ENCODE results near the gene NEIL1.
A peak's percentile ranks its signal among the peaks of the same experiment; 100 is the strongest.
"Not testable (repeated sequence)": the region's sequence is repeated elsewhere in the genome, so short reads cannot be mapped to it uniquely, and the experiment has no call there.

Gene NEIL1

GRCh38 chr15:75335313-75335704, 11.5 kb upstream of the NEIL1 start:
- DNase-seq = no peak

GRCh38 chr15:75335705-75336355, 11.0 kb upstream of the NEIL1 start, which contains the start of gene COMMD4:
Gene COMMD4 (plus strand): TSS chr15:75336063. CDS start chr15:75336090, 27 bp downstream.
- peak; percentile 29 to 74 (median 56) for DNase-seq

GRCh38 chr15:75338661-75339240, 8.1 kb upstream of the NEIL1 start:
- DNase-seq = no peak

GRCh38 chr15:75339531-75340240, 7.2 kb upstream of the NEIL1 start:
- DNase-seq = no peak

- DNase-seq = no peak
Measured at GRCh38 chr15:75342221-75342620, 4.6 kb upstream of the NEIL1 start.

GRCh38 chr15:75343953-75344352, 2.9 kb upstream of the NEIL1 start:
- DNase-seq = not testable (repeated sequence)

- DNase-seq = peak in 2 of 4 experiments; percentile 46 to 50
Measured at GRCh38 chr15:75347222-75348033, 589 bp downstream of the NEIL1 start.

GRCh38 chr15:75348034-75348561, 1.3 kb downstream of the NEIL1 start:
- no peak for DNase-seq

- no peak for DNase-seq
Measured at GRCh38 chr15:75348562-75349350, 1.9 kb downstream of the NEIL1 start.

- not testable (repeated sequence) for DNase-seq
Measured at GRCh38 chr15:75349351-75349669, 2.5 kb downstream of the NEIL1 start.

GRCh38 chr15:75349851-75350588, 3.2 kb downstream of the NEIL1 start:
- peak in 3 of 4 experiments; percentile 24 to 63 (median 54) for DNase-seq

GRCh38 chr15:75350601-75351361, 3.9 kb downstream of the NEIL1 start:
- no peak for DNase-seq

GRCh38 chr15:75352186-75353080, 5.6 kb downstream of the NEIL1 start:
- DNase-seq = no peak

- DNase-seq = no peak
Measured at GRCh38 chr15:75353604-75354003, 6.8 kb downstream of the NEIL1 start.

- DNase-seq = no peak
Measured at GRCh38 chr15:75354454-75354853, 7.6 kb downstream of the NEIL1 start.

GRCh38 chr15:75355369-75355768, 8.5 kb downstream of the NEIL1 start:
- no peak for DNase-seq

GRCh38 chr15:75356006-75356405, 9.2 kb downstream of the NEIL1 start:
- DNase-seq = no peak

- DNase-seq = no peak
Measured at GRCh38 chr15:75356517-75356916, 9.7 kb downstream of the NEIL1 start.

- DNase-seq = no peak
Measured at GRCh38 chr15:75357976-75358673, 11.3 kb downstream of the NEIL1 start.
